ENCODE data around the gene SYCP2.

SYCP2 gene

DNA sequence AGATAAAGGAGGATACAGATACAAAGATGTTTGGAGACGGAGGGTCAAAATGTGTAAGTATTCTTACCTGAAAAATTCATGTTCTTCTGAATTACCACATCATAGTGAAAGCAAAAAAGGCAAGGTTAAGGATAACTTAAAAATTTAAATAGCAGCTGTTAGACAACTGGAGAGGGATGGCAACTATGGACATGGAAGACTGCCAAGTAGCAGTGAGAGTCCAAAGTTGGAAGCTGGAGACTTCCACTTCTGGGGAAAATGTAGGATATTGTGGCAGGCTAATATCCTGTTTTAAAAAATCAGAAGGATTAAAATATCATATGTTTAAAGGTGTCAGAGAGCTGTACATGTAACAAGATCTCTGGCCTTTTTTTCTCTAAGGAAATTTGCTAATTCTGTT is 29.8 kb downstream of the SYCP2 start:
- no peak for TF ChIP-seq GATA2 (IDR thresholded peaks at IDR 0.05; ENCODE audit: low read depth, low read length)
- TF ChIP-seq GATA3 (IDR thresholded peaks at IDR 0.05; ENCODE audit: low read depth, low read length): no peak

DNA sequence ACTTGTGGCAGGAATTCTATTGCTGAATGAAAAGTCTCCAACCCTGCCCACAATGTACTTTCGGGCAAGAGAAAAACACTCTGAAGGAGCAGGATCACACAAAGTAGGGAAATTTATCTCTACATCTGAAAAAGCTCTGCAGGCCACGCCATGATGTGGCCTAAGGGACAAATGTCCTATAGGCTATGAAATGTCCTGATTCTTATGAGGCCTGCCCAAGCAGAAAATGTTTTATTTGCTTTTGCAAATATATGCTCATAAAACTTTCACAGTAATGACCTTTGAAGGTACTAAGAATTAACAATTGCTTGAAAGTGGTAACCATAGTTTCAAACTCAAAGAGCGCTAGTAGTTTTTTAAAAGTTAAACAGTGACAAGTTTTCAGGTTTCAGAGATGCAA is 31.0 kb downstream of the SYCP2 start:
- TF ChIP-seq GATA2 (IDR thresholded peaks at IDR 0.05; ENCODE audit: low read depth, low read length) (no peak), GATA3 (IDR thresholded peaks at IDR 0.05; ENCODE audit: low read depth, low read length) (no peak)

GRCh38 chr20:59895908-59896307 is 37.5 kb downstream of the SYCP2 start:
- TF ChIP-seq GATA2 (IDR thresholded peaks at IDR 0.05; ENCODE audit: low read depth, low read length) (no peak), GATA3 (IDR thresholded peaks at IDR 0.05; ENCODE audit: low read depth, low read length) (no peak)

GRCh38 chr20:59891581-59891980 is 41.9 kb downstream of the SYCP2 start:
- TF ChIP-seq GATA3 (IDR thresholded peaks at IDR 0.05; ENCODE audit: low read depth, low read length) (no peak), GATA2 (IDR thresholded peaks at IDR 0.05; ENCODE audit: low read depth, low read length) (no peak)

DNA sequence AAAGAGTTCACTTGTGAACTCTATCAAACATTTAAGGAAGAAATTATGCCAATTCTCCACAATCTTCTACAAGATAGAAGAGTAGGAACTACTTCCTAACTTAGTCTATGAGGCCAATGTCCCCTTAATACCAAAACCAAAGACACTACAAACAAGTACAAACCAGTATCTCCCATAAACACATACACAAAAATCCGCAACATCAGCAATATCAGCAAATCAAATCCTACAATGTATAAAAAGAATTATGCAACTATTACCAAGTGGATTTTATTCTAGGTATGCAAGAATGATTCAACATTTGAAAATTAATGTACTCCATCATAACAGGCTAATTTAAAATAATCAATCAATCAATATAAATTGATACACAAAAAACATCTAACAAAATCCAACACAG is 45.4 kb downstream of the SYCP2 start:
- TF ChIP-seq GATA3 (IDR thresholded peaks at IDR 0.05; ENCODE audit: low read depth, low read length) (no peak), GATA2 (IDR thresholded peaks at IDR 0.05; ENCODE audit: low read depth, low read length) (no peak)

DNA sequence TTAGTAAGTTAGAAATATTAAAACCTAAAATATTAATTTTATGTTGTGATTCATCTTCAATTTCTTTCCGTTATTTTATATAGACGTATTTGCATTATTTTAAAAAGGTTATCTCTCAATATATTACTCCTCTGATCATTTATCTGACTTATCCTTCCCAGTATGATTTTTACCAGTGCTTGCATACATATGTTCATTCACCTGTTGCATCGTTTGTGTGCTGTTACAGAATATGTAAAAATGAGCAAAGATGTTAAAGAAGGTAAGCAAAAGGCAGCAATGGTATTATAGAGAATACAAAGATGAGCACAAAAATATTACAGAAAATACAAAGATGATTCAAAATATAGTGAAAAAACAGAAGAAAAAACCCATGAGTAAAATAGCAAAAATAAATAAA is 48.9 kb downstream of the SYCP2 start:
- no peak for TF ChIP-seq GATA3 (IDR thresholded peaks at IDR 0.05; ENCODE audit: low read depth, low read length)
- no peak for TF ChIP-seq GATA2 (IDR thresholded peaks at IDR 0.05; ENCODE audit: low read depth, low read length)

DNA sequence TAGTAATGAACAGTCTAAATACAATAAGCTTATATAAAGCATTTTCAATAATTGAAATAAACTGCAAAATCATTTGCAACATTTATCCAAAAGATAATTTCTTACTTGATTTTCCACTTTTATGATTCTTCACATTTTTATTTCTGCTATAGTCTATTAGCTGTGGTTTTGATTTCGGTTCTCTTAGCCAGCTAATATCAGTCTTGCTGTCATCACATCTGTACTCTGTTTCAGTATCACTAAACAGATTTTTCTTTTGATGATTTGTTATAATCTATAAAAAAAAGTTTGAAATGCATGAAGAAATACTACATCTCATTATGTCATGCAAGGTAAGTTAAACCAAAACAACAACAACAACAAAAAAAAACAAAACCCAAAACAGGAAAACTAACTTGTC is 53.2 kb downstream of the SYCP2 start:
- no peak for TF ChIP-seq GATA2 (IDR thresholded peaks at IDR 0.05; ENCODE audit: low read depth, low read length)
- TF ChIP-seq GATA3 (IDR thresholded peaks at IDR 0.05; ENCODE audit: low read depth, low read length): no peak

DNA sequence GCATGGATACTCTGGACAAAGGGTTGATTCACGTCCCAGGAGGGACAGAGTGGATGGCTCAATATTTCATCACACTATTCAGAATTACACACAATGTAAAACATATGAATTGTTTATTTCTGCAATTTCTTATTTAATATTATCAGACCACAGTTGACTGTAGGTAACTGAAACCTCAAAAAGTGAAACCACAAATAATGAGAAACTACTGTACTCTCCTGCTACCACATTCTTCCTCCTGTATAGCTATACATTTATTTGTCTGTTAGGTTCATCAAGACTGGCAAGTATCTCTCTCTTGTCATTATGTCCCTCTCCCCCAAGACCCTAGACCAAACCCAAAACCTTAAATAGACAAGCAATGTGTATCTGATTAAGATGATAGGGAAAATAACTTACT is 60.0 kb downstream of the SYCP2 start:
- no peak for TF ChIP-seq GATA3 (IDR thresholded peaks at IDR 0.05; ENCODE audit: low read depth, low read length)
- TF ChIP-seq GATA2 (IDR thresholded peaks at IDR 0.05; ENCODE audit: low read depth, low read length): no peak

GRCh38 chr20:59871096-59871495 is 62.3 kb downstream of the SYCP2 start:
- TF ChIP-seq GATA2 (IDR thresholded peaks at IDR 0.05; ENCODE audit: low read depth, low read length) (no peak), GATA3 (IDR thresholded peaks at IDR 0.05; ENCODE audit: low read depth, low read length) (no peak)

- TF ChIP-seq GATA2 (IDR thresholded peaks at IDR 0.05; ENCODE audit: low read depth, low read length): no peak
- no peak for TF ChIP-seq GATA3 (IDR thresholded peaks at IDR 0.05; ENCODE audit: low read depth, low read length)
These were observed 67.1 kb downstream of the SYCP2 start for GRCh38 chr20:59866338-59866737.

DNA sequence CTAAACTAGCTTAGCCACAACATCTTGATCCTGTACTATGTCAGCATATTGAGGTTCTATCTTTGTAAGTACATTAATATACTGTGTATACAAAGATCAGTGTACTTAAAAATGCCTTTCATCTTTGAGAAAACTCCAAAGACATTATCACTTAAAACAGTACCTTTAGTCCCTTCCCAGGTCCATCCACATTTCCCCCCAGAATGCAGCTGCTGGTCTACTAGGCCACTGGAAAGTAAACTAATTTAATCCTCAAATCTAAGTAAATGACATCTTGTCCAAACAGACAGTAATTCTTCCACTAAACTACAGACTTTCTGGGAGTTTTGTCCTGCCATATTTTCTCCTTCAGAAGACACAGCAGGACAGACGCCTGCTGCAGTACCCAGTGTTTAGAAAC is 68.7 kb downstream of the SYCP2 start:
- TF ChIP-seq GATA3 (IDR thresholded peaks at IDR 0.05; ENCODE audit: low read depth, low read length) (no peak), GATA2 (IDR thresholded peaks at IDR 0.05; ENCODE audit: low read depth, low read length) (no peak)

GRCh38 chr20:59863058-59863457 is 70.4 kb downstream of the SYCP2 start:
- TF ChIP-seq GATA2 (IDR thresholded peaks at IDR 0.05; ENCODE audit: low read depth, low read length): no peak
- TF ChIP-seq GATA3 (IDR thresholded peaks at IDR 0.05; ENCODE audit: low read depth, low read length): no peak

DNA sequence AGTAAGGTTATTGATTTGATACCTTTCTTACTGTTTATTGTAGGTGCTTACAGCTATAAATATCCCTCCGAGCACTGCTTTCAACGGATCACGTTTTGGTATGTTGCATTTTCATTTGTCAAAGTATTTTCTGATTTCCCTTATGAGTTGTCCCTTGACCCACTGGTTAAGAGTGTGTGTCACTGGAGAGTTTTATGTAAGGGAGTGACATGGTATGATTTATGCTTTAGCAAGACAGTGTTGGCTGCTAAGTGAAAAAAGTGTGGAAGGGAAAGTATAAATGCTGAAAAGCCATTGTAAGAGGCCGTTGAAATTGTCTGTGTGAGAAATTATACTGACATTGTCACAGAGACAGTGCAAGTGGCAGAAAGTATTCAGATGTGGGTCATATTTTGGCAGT is 72.0 kb downstream of the SYCP2 start:
- TF ChIP-seq GATA3 (IDR thresholded peaks at IDR 0.05; ENCODE audit: low read depth, low read length): no peak
- TF ChIP-seq GATA2 (IDR thresholded peaks at IDR 0.05; ENCODE audit: low read depth, low read length): no peak

DNA sequence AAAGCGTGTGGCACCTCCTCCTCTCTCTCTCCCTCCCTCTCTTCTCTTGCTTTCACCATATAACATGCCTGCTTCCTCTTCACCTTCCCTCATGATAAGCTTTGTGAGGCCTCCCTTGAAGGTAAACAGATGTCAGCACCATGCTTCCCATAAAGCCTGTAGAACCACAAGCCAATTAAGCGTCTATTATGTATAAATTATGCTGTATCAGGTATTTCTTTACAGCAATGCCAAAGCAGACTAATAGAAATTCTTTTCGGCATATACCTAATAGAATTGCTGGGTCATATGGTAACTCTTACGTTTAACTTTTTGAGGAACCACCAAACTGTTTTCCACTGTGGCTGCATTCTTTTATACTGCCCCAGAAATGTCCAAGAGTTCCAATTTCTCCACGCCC is 75.0 kb downstream of the SYCP2 start:
- TF ChIP-seq GATA2 (IDR thresholded peaks at IDR 0.05; ENCODE audit: low read depth, low read length) (no peak), GATA3 (IDR thresholded peaks at IDR 0.05; ENCODE audit: low read depth, low read length) (no peak)

- no peak for TF ChIP-seq GATA2 (IDR thresholded peaks at IDR 0.05; ENCODE audit: low read depth, low read length)
These were observed 75.5 kb downstream of the SYCP2 start for GRCh38 chr20:59857966-59858365.

DNA sequence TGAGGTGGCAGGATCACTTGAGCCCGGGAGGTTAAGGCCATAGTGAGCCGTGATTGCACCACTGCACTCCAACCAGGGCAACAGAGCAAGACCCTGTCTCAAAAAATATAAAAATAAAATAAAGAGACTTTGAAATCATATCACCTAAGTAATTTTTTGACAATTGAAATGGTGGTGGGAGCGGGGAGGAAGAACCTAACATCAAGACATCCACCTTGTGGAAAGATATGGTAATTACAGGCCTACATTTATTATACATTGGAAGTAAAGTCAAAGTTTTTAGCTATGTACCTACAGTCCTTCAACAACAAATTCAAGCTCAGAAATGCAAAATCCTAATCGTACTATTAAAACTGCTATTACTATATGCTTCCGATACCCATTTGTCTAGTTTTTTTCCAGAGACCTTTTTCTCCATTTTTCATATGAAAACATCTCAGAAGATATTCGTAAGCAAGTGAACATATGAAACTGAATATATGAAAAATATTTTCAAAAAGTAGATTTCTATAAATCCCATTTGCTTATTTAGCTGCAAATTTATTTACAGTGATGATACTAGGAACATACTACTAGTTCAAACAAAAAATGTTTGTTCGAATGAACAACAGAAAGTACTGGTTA is 83.3 kb downstream of the SYCP2 start:
- TF ChIP-seq GATA2 (IDR thresholded peaks at IDR 0.05; ENCODE audit: low read depth, low read length) (no peak), GATA3 (IDR thresholded peaks at IDR 0.05; ENCODE audit: low read depth, low read length) (no peak)
